GM12872 (cell line): ENCODE results near the gene MERTK.

Source experiments
- CTCF ChIP-seq: IDR thresholded peaks from 3 replicates; pipeline ENCODE4 v1.5.1; 2011; ENCODE audit warnings: low read depth, mild to moderate bottlenecking, low read length, moderate library complexity; ENCODE audit not compliant: insufficient read depth

MERTK gene

GRCh38 chr2:111965062-111965461 lies 66.7 kb downstream of the MERTK start:
- no peak for TF ChIP-seq CTCF

- TF ChIP-seq CTCF = no peak
Observed at GRCh38 chr2:111966241-111966640, 67.8 kb downstream of the MERTK start.

GRCh38 chr2:111967018-111967417 lies 68.6 kb downstream of the MERTK start:
- TF ChIP-seq CTCF = no peak

GRCh38 chr2:111970453-111970852 lies 72.0 kb downstream of the MERTK start:
- TF ChIP-seq CTCF = no peak

- TF ChIP-seq CTCF = no peak
Observed at GRCh38 chr2:111972955-111973565, 74.7 kb downstream of the MERTK start.

- TF ChIP-seq CTCF = no peak
Observed at GRCh38 chr2:111973701-111974100, 75.3 kb downstream of the MERTK start.

GRCh38 chr2:111975053-111975552 lies 76.7 kb downstream of the MERTK start:
- no peak for TF ChIP-seq CTCF

- TF ChIP-seq CTCF = no peak
Observed at GRCh38 chr2:111975819-111976218, 77.4 kb downstream of the MERTK start.
